K562 (cell line): ENCODE measurements around the gene RHBDL3. TPM values are rescaled to one million over a fixed set of nuclear protein-coding genes. Genes with fewer than 3 reads are reported as not detected.

Experiments used
- ATAC-seq: fragments of 200-7000 bp; cut with Tn5 transposase; 3 replicates; pipeline ENCODE4 v1.9.1; 2020; ENCODE audit warnings: moderate library complexity
- BruUV-seq: library from RNA; stranded (reverse); fragments of 400-500 nt; replicated peaks from 2 replicates; lab custom pipeline; 2021; lab: Mats Ljungman, UMichigan
- CTCF ChIA-PET: fragments of 300-600 bp; formaldehyde crosslinking; extraction: SDS; loops from one replicate; lab custom pipeline; 2021; ENCODE audit warnings: low intra/inter-chr PET ratio; lab: Yijun Ruan, JAX
- POLR2A ChIA-PET: fragments of 300-600, 350-650 bp; sonication (Branson Sonifier 250); formaldehyde crosslinking; extraction: SDS; loops from one replicate; lab custom pipeline; 2021; ENCODE audit warnings: antibody characterized with exemption, inconsistent platforms; lab: Yijun Ruan, JAX
- DNase-seq, 4 experiments: peaks; one replicate each; pipeline versions ENCODE4 v3.0.0 to v3.0.0-alpha.2; 2011 to 2018; ENCODE audit warnings: low spot score in 3 of 4, mixed read lengths in 3 of 4; ENCODE audit errors: extremely low read depth in 1 of 4
- FAIRE-seq: peaks from 2 replicates; lab custom pipeline; 2011; peaks lifted over from hg19 to GRCh38; lab: Jason Lieb, UNC
- H2AFZ ChIP-seq: 2 replicates; pipeline ENCODE4 v1.6.0; 2011; ENCODE audit warnings: low read depth, low read length, control low read depth, inconsistent platforms
- H3K27ac ChIP-seq: fragments of 200-600 bp; 3 replicates; pipeline ENCODE4 v1.8.0; 2011; ENCODE audit warnings: low read depth, mild to moderate bottlenecking, control low read depth, inconsistent platforms, low read length, moderate library complexity, mixed read lengths; ENCODE audit errors: extremely low read depth
- H3K27me3 ChIP-seq, 2 experiments: fragments of 300-600 bp in 1 of 2; 2 replicates in 1 of 2; 3 replicates in 1 of 2; pipeline versions ENCODE4 v1.6.0 to v1.8.0; 2011; ENCODE audit warnings: inconsistent platforms in 2 of 2, low read length in 2 of 2, mild to moderate bottlenecking in 1 of 2, mixed read lengths in 1 of 2, moderate library complexity in 1 of 2; ENCODE audit not compliant: control insufficient read depth in 2 of 2, insufficient read depth in 2 of 2
- H3K36me3 ChIP-seq: fragments of 300-600 bp; 3 replicates; pipeline ENCODE4 v1.8.0; 2011; ENCODE audit warnings: mild to moderate bottlenecking, low read length, inconsistent platforms; ENCODE audit not compliant: control insufficient read depth, insufficient read depth
- H3K4me1 ChIP-seq, 2 experiments: fragments of 200-600 bp in 1 of 2; replicated peaks in 1 of 2; 2 replicates in 1 of 2; 3 replicates in 1 of 2; pipeline versions ENCODE4 v1.5.1 to v1.8.0; 2011; ENCODE audit warnings: inconsistent platforms in 2 of 2, low read length in 2 of 2, mild to moderate bottlenecking in 1 of 2, mixed read lengths in 1 of 2, moderate library complexity in 1 of 2; ENCODE audit not compliant: control insufficient read depth in 2 of 2, insufficient read depth in 2 of 2
- H3K4me2 ChIP-seq: 2 replicates; pipeline ENCODE4 v1.6.1; 2011; ENCODE audit warnings: low read length, control low read depth, inconsistent platforms, mixed read lengths; ENCODE audit not compliant: insufficient read depth
- H3K4me3 ChIP-seq: fragments of 200-600 bp; sonication (generic), shearing (Covaris generic); 2 replicates; pipeline ENCODE4 v1.5.1; 2016; ENCODE audit warnings: control low read depth, inconsistent platforms
- H3K79me2 ChIP-seq: fragments of 200-600 bp; 3 replicates; pipeline ENCODE4 v1.8.0; 2011; ENCODE audit warnings: low read length, inconsistent platforms; ENCODE audit not compliant: control insufficient read depth, insufficient read depth
- H3K9ac ChIP-seq, 2 experiments: 2 replicates each; pipeline versions ENCODE4 v1.6.0 to v1.6.1; 2011; ENCODE audit warnings: low read depth in 2 of 2, low read length in 2 of 2, control low read depth in 1 of 2, inconsistent platforms in 1 of 2, mild to moderate bottlenecking in 1 of 2, mixed read lengths in 1 of 2; ENCODE audit not compliant: insufficient read depth in 1 of 2
- H3K9me1 ChIP-seq: one replicate; pipeline ENCODE4 v1.6.0; 2011; ENCODE audit warnings: inconsistent platforms, mild to moderate bottlenecking, low read length, moderate library complexity; ENCODE audit not compliant: control insufficient read depth, insufficient read depth
- H3K9me3 ChIP-seq: replicated peaks from 2 replicates; pipeline ENCODE4 v1.5.1; 2011; ENCODE audit warnings: low read depth, low read length, inconsistent platforms; ENCODE audit not compliant: control insufficient read depth, insufficient read depth
- H4K20me1 ChIP-seq: replicated peaks from 2 replicates; pipeline ENCODE4 v1.6.1; 2011; ENCODE audit warnings: low read length, inconsistent platforms, mixed read lengths; ENCODE audit not compliant: control insufficient read depth, insufficient read depth
- CREB1 ChIP-seq, 2 experiments: sonication (generic) in 1 of 2; formaldehyde crosslinking in 1 of 2; IDR thresholded peaks; 2 replicates each; pipeline versions ENCODE4 v1.6.1 to v1.8.0; 2012 to 2022; ENCODE audit warnings: inconsistent platforms in 1 of 2, mild to moderate bottlenecking in 1 of 2, missing genetic modification reagents in 1 of 2, moderate library complexity in 1 of 2
- DACH1 ChIP-seq: fragments of 450-650 bp; IDR thresholded peaks from 2 replicates; pipeline ENCODE4 v1.6.1; 2018; ENCODE audit not compliant: partially characterized antibody
- MCM3 ChIP-seq: fragments of 450-650 bp; IDR thresholded peaks from 2 replicates; pipeline ENCODE4 v1.6.1; 2016
- TAF9B ChIP-seq: fragments of 450-650 bp; IDR thresholded peaks from 2 replicates; pipeline ENCODE4 v1.6.1; 2018; ENCODE audit warnings: mild to moderate bottlenecking; ENCODE audit not compliant: partially characterized antibody
- XRCC5 ChIP-seq: fragments of 200-400 bp; formaldehyde crosslinking; IDR thresholded peaks from 2 replicates; pipeline ENCODE4 v1.6.1; 2017; ENCODE audit warnings: low read depth, mild to moderate bottlenecking, low read length
- ZFPM2 ChIP-seq: fragments of 250-450 bp; sonication (Bioruptor Pico); IDR thresholded peaks from 2 replicates; pipeline ENCODE4 v1.5.1; 2022; ENCODE audit warnings: mild to moderate bottlenecking
- ZNF24 ChIP-seq: fragments of 450-650 bp; IDR thresholded peaks from 2 replicates; pipeline ENCODE4 v1.6.1; 2016
- ZNF766 ChIP-seq: fragments of 200-800 bp; sonication (Bioruptor generic); conservative IDR thresholded peaks from 2 replicates; pipeline ENCODE4 v1.6.1; 2016; ENCODE audit warnings: missing genetic modification characterization, missing compliant biosample characterization
- WGBS: fragments of 100-300 bp; shearing (Covaris generic); methylation state at CpG from one replicate; pipeline ENCODE4 v1.1.6; 2016; ENCODE audit warnings: low coverage, mixed read lengths; ENCODE audit not compliant: insufficient coverage; ENCODE audit errors: missing lambda C conversion rate; 5-methylcytosine and 5-hydroxymethylcytosine counted together
- in situ Hi-C: fragments of 300-500 bp; cut with MboI; formaldehyde crosslinking; loops from 4 replicates; pipeline ENCODE4 v1.15.0; 2018; ENCODE audit warnings: inconsistent platforms, mixed read lengths
- intact Hi-C: fragments of 100-400 bp; cut with micrococcal nuclease; formaldehyde crosslinking; loops from 2 replicates; pipeline ENCODE4 v1.14.2; 2022
- polyA plus RNA-seq, 8 experiments: library from polyadenylated mRNA; depleted of rRNA in 4 of 8; stranded (reverse) in 5 of 8; unstranded in 3 of 8; fragments of >200 nt; fragmentation: Nextera tagmentation in 2 of 8; fragmentation: Illumina TruSeq in 1 of 8; extraction: Ambion mirVana in 2 of 8; extraction: Trizol in 1 of 8; gene quantifications; 2 replicates each; pipeline versions ENCODE4 v1.2.1 to v1.2.3, GENCODE V29; 2011 to 2014; ENCODE audit warnings: inconsistent platforms in 1 of 8, missing spikeins in 1 of 8
- total RNA-seq, 7 experiments: library from RNA; depleted of rRNA in 6 of 7; stranded (reverse); fragments of >200 nt in 6 of 7; fragmentation: Illumina TruSeq in 2 of 7; extraction: Trizol in 2 of 7; gene quantifications; 2 replicates each; pipeline versions ENCODE4 v1.2.1 to v1.2.3, GENCODE V29; 2011 to 2021; ENCODE audit warnings: low replicate concordance in 1 of 7
- TF ChIP-seq, protein P1 (sequence below): fragments of 250-450 bp; sonication (Bioruptor Pico); IDR thresholded peaks from 2 replicates; pipeline ENCODE4 v1.6.1; 2021; ENCODE audit warnings: mild to moderate bottlenecking
- TF ChIP-seq, protein P2 (sequence below), 3 experiments: IDR thresholded peaks in 2 of 3; conservative IDR thresholded peaks in 1 of 3; 2 replicates each; pipeline ENCODE4 v1.5.1; 2011 to 2012; ENCODE audit warnings: low read length in 3 of 3, mild to moderate bottlenecking in 3 of 3, control low read depth in 2 of 3, improper control_type of control experiment in 1 of 3, inconsistent platforms in 1 of 3, low read depth in 1 of 3, mixed read lengths in 1 of 3, moderate library complexity in 1 of 3; ENCODE audit not compliant: insufficient read depth in 2 of 3

RHBDL3 gene
- total and polyA plus RNA-seq, 9 of the 15 experiments (the other 6 are each of a cell fraction or from before 2014, with no cell fraction given), result 0.06 to 0.31 (median 0.09) TPM; not detected in 4

GRCh38 chr17:32297860-32298259 lies 32.2 kb downstream of the RHBDL3 start:
- no TSS peak for BruUV-seq
- H3K27me3 ChIP-seq, result no peaks in the 10 kb centered on the region
- ATAC-seq (no peak), DNase-seq (no peak), FAIRE-seq (no peak)
- no peaks in the 10 kb centered on the region for H3K79me2 ChIP-seq
- TF ChIP-seq ZNF24 (peak; percentile 87), XRCC5 (no peak), TAF9B (no peak)
- no peak overlapping the region for H3K4me3 ChIP-seq
- H3K36me3 ChIP-seq, result no peaks in the 10 kb centered on the region
- no peak overlapping the region; a peak in 1 of 4 replicates for H3K9ac ChIP-seq
- ChIA-PET POLR2A (interaction anchor here (1.5 to 2.5 kb wide), 2 partner anchors 11 to 18 kb away, joined by 6 to 14 read pairs; no protein-coding TSS in a partner anchor), CTCF (no interaction called here)
- no peaks in the 10 kb centered on the region for H3K9me3 ChIP-seq
- in situ Hi-C loops, result no loop called here
- H4K20me1 ChIP-seq, result 0 out of 2 replicates have a peak, but pooled peaks cover 4% of the 10 kb centered on the region
- peaks cover 8 to 9% of the 10 kb centered on the region in 2 experiments; a peak in 4 of 5 replicates for H3K4me1 ChIP-seq
- H3K9me1 ChIP-seq, result no peaks in the 10 kb centered on the region
- no peak overlapping the region for H2AFZ ChIP-seq
- no peak overlapping the region for H3K27ac ChIP-seq
- no peak overlapping the region for H3K4me2 ChIP-seq
- intact Hi-C loops, result no loop called here
- WGBS, result 61% methylated on average over 6 of the region's 6 CpGs

DNA sequence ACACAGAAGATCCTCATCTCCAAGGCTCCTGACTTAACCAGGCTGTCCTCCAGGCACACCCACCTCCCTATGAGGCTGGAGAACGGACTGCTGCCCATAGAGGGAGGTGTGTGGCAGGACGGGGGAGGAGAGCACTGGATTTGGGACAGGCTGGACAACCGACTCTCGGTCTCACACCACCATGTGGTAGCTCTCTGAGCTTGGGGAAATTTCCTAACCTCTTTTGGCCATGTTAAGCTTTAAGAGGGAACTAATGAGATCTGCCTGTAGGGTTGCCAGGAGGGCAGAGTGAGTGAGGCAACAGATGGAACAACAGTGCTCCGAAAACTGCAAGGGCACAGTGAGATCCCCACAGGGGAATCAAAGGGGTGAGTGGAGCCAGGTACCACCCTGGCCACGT lies 32.7 kb downstream of the RHBDL3 start:
- ChIA-PET CTCF (interaction anchor here (0.6 kb wide), 1 partner anchor 46 kb away, joined by 3 read pairs; no protein-coding TSS in a partner anchor), POLR2A (interaction anchor here (0.6 to 2.5 kb wide), 2 partner anchors 11 to 21 kb away, joined by 4 to 14 read pairs; no protein-coding TSS in a partner anchor)
- Histone ChIP-seq H3K4me2 (no peak overlapping the region), H3K4me1 (peaks cover 8 to 13% of the 10 kb centered on the region in 2 experiments; a peak in 4 of 5 replicates), H3K4me3 (no peak overlapping the region), H3K9me1 (no peaks in the 10 kb centered on the region), H3K79me2 (no peaks in the 10 kb centered on the region), H3K27me3 (no peaks in the 10 kb centered on the region), H3K9ac (peak overlapping the region in 1 of 2 experiments; percentile 76; a peak in 2 of 4 replicates), H4K20me1 (0 out of 2 replicates have a peak, but pooled peaks cover 4% of the 10 kb centered on the region), H2AFZ (no peak overlapping the region), H3K36me3 (no peaks in the 10 kb centered on the region), H3K9me3 (no peaks in the 10 kb centered on the region), H3K27ac (no peak overlapping the region)
- peak in 1 of 4 experiments; percentile 36 for DNase-seq
- BruUV-seq, result no TSS peak
- intact Hi-C loops (no loop called here), in situ Hi-C loops (no loop called here)
- WGBS, result 45% methylated on average over 6 of the region's 6 CpGs
- no peak for FAIRE-seq
- peak; percentile 45; the same call in 2 of the 3 replicates for ATAC-seq
- TF ChIP-seq, protein P1, sequence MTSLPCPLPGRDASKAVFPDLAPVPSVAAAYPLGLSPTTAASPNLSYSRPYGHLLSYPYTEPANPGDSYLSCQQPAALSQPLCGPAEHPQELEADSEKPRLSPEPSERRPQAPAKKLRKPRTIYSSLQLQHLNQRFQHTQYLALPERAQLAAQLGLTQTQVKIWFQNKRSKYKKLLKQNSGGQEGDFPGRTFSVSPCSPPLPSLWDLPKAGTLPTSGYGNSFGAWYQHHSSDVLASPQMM (CRISPR knock-in tag), result no peak
- TF ChIP-seq DACH1, result no peak
- TF ChIP-seq, protein P2, sequence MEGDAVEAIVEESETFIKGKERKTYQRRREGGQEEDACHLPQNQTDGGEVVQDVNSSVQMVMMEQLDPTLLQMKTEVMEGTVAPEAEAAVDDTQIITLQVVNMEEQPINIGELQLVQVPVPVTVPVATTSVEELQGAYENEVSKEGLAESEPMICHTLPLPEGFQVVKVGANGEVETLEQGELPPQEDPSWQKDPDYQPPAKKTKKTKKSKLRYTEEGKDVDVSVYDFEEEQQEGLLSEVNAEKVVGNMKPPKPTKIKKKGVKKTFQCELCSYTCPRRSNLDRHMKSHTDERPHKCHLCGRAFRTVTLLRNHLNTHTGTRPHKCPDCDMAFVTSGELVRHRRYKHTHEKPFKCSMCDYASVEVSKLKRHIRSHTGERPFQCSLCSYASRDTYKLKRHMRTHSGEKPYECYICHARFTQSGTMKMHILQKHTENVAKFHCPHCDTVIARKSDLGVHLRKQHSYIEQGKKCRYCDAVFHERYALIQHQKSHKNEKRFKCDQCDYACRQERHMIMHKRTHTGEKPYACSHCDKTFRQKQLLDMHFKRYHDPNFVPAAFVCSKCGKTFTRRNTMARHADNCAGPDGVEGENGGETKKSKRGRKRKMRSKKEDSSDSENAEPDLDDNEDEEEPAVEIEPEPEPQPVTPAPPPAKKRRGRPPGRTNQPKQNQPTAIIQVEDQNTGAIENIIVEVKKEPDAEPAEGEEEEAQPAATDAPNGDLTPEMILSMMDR (IDR thresholded peaks at IDR 0.05 in 2 of 3, conservative IDR thresholded peaks at IDR 0.05 in 1 of 3; ENCODE audit: insufficient read depth in 2 of 3, low read depth in 1 of 3, low read length in 3 of 3), result peak; percentile 10 to 27 (median 20); a peak in 3 of 6 replicates
- TF ChIP-seq MCM3, result no peak
- TF ChIP-seq CREB1 (IDR thresholded peaks at IDR 0.05), result no peak
- TF ChIP-seq CREB1 (CRISPR knock-in tag; IDR thresholded peaks at IDR 0.05), result no peak
- no peak for TF ChIP-seq ZNF766 (CRISPR knock-in tag)
- no peak for TF ChIP-seq ZFPM2 (CRISPR knock-in tag)
